ENCODE results near the gene EED. TPM values are rescaled to one million over a fixed set of nuclear protein-coding genes. Genes with fewer than 3 reads are reported as not detected.
"Not testable (repeated sequence)": the region's sequence is repeated elsewhere in the genome, so short reads cannot be mapped to it uniquely, and the experiment has no call there.

EED gene
- total and polyA plus RNA-seq, 2 donors, result 13.8 to 49.7 TPM

GRCh38 chr11:86228269-86229038, 16.1 kb upstream of the EED start:
- Histone ChIP-seq H3K36me3 (ENCODE audit: insufficient read depth) (no peaks in the 10 kb centered on the region), H3K4me3 (ENCODE audit: low read depth, low read length) (no peak overlapping the region), H3K4me1 (ENCODE audit: insufficient read depth) (no peaks in the 10 kb centered on the region), H3K27ac (ENCODE audit: low read depth) (no peak overlapping the region)
- DNase-seq (ENCODE audit: extremely low spot score), result no peak
- 89% methylated on average over 3 of the region's 3 CpGs for WGBS

GRCh38 chr11:86229039-86229330, 15.6 kb upstream of the EED start:
- not testable (repeated sequence) for H3K36me3 ChIP-seq (ENCODE audit: insufficient read depth); H3K4me1 ChIP-seq (ENCODE audit: insufficient read depth); H3K27ac ChIP-seq (ENCODE audit: low read depth); DNase-seq (ENCODE audit: extremely low spot score); H3K4me3 ChIP-seq (ENCODE audit: low read depth, low read length)
- 94% methylated on average over 3 of the region's 3 CpGs for WGBS

DNA sequence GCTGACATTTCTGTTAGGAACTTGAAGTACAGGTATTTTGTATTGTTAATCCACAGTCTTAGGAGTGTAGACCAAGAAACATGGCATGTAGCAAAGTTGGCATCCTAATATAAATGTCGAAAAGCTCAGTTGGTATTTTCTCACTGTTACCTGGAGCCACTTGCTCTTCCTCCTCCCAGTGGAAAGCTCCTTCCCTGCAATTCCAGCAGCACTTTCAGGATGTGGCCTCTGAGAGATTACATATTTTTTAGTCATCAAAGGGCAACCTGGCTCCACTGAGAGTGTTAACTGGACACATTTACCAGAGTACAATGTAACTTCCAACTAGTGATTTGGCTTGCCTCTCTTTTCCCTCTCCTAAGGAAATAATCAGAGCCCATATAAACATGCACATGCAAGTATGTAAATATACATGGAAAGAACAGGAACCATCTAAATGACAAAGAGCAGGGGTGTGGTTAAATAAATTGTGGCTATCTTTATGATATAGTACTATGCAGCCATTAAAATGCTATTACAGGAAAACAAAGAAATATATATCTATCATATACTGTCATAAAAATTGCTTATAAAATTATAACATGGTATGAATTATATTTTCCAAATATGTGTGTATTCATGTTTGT, 14.3 kb upstream of the EED start:
- Histone ChIP-seq H3K36me3 (ENCODE audit: insufficient read depth) (no peaks in the 10 kb centered on the region), H3K27ac (ENCODE audit: low read depth) (no peak overlapping the region), H3K4me1 (ENCODE audit: insufficient read depth) (no peaks in the 10 kb centered on the region), H3K4me3 (ENCODE audit: low read depth, low read length) (no peak overlapping the region)
- WGBS, result 91% methylated on average over 1 of the region's 1 CpG
- no peak for DNase-seq (ENCODE audit: extremely low spot score)

- no peak overlapping the region for H3K4me3 ChIP-seq (ENCODE audit: low read depth, low read length)
- DNase-seq (ENCODE audit: extremely low spot score), result no peak
- H3K27ac ChIP-seq (ENCODE audit: low read depth), result no peak overlapping the region
- H3K4me1 ChIP-seq (ENCODE audit: insufficient read depth), result no peaks in the 10 kb centered on the region
- H3K36me3 ChIP-seq (ENCODE audit: insufficient read depth), result no peaks in the 10 kb centered on the region
Observed at GRCh38 chr11:86230921-86231434, 13.6 kb upstream of the EED start.

- no peak for DNase-seq (ENCODE audit: extremely low spot score)
- no peaks in the 10 kb centered on the region for H3K36me3 ChIP-seq (ENCODE audit: insufficient read depth)
- no peak overlapping the region for H3K27ac ChIP-seq (ENCODE audit: low read depth)
- no peaks in the 10 kb centered on the region for H3K4me1 ChIP-seq (ENCODE audit: insufficient read depth)
- H3K4me3 ChIP-seq (ENCODE audit: low read depth, low read length), result no peak overlapping the region
Observed at GRCh38 chr11:86232556-86232955, 12.0 kb upstream of the EED start.

- Histone ChIP-seq H3K4me3 (ENCODE audit: low read depth, low read length) (no peak overlapping the region), H3K36me3 (ENCODE audit: insufficient read depth) (no peaks in the 10 kb centered on the region), H3K27ac (ENCODE audit: low read depth) (no peak overlapping the region), H3K4me1 (ENCODE audit: insufficient read depth) (no peaks in the 10 kb centered on the region)
- WGBS, result 36% methylated on average over 2 of the region's 2 CpGs
- no peak for DNase-seq (ENCODE audit: extremely low spot score)
Observed at GRCh38 chr11:86234831-86235461, 9.6 kb upstream of the EED start.

DNA sequence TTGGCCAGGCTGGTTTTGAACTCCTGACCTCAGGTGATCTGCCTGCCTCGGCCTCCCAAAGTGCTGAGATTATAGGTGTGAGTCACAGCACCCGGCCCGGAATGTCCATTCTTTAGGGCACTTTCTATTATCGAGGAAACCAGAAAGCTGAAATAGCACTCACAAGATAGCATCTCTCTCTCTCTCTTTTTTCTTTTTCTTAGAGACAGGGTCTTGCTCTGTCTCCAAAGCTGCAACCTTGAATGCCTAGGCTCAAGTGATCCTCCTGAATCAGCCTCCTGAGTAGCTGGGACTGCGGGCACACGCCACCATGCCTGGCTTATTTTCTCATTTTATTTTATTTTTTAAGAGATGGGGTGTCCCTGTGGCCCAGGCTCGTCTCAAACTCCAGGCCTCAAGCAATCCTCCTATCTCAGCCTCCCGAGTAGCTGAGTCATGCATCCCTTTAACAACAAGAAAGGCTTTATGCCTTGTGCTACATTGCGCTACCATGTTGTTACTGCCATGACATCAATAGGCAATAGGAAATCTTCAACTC, 7.2 kb upstream of the EED start:
- Histone ChIP-seq H3K4me1 (ENCODE audit: insufficient read depth) (no peaks in the 10 kb centered on the region), H3K4me3 (ENCODE audit: low read depth, low read length) (no peak overlapping the region), H3K36me3 (ENCODE audit: insufficient read depth) (no peaks in the 10 kb centered on the region), H3K27ac (ENCODE audit: low read depth) (no peak overlapping the region)
- no peak for DNase-seq (ENCODE audit: extremely low spot score)
- 92% methylated on average over 9 of the region's 9 CpGs for WGBS

GRCh38 chr11:86240164-86240563, 4.4 kb upstream of the EED start:
- 76% methylated on average over 4 of the region's 4 CpGs for WGBS
- no peak for DNase-seq (ENCODE audit: extremely low spot score)

GRCh38 chr11:86241956-86242535, 2.5 kb upstream of the EED start:
- Histone ChIP-seq H3K4me1 (ENCODE audit: insufficient read depth) (no peaks in the 10 kb centered on the region), H3K27ac (ENCODE audit: low read depth) (no peak overlapping the region), H3K36me3 (ENCODE audit: insufficient read depth) (no peaks in the 10 kb centered on the region), H3K4me3 (ENCODE audit: low read depth, low read length) (no peak overlapping the region)
- 88% methylated on average over 4 of the region's 4 CpGs for WGBS
- no peak for DNase-seq (ENCODE audit: extremely low spot score)

More at GRCh38 chr11:86240164-86240563, 4.4 kb upstream of the EED start:
- Histone ChIP-seq H3K27ac (ENCODE audit: low read depth) (no peak overlapping the region), H3K4me1 (ENCODE audit: insufficient read depth) (no peaks in the 10 kb centered on the region), H3K4me3 (ENCODE audit: low read depth, low read length) (no peak overlapping the region), H3K36me3 (ENCODE audit: insufficient read depth) (no peaks in the 10 kb centered on the region)

DNA sequence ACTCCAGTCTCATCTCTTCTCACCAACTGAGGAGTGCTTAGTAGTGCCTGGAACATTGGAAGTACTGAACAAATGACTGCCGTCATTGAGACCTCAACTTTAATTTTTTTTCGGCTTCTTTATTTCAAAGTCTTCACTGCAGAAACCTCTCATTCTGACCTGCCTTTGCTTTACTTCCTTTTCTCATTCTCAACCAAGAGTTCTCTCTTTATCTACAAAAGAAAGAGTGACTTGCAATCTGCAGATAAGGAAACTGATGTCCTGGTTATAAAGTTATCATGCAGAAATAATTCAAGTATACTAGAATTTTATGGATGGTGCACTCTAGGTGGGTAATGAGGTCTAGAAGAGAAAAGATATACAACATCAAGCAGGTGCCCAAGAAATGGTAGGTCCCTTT, 1.2 kb upstream of the EED start:
- 79% methylated on average over 2 of the region's 2 CpGs for WGBS
- Histone ChIP-seq H3K4me3 (ENCODE audit: low read depth, low read length) (no peak overlapping the region), H3K36me3 (ENCODE audit: insufficient read depth) (no peaks in the 10 kb centered on the region)

DNA sequence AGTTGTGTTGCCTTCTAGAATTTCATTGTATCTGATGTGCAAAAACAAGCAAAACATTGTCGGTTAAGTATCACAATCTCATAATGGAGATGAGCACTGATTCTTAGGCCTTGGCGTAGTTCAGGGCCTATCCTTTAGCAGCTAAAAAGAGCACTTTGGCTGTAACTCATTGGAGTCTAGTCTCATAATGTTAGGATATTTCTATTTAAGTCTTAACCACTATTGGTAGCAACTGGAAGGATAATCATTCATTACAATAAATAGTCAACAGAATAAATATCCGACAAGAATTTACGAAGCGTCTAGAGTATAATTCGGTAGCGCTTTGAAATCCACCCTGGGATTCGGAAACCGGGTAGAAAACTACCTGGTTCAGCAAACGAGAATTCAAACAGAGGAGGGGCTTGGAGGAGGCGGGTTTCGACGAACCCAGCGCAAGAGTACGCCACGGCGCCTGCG, 461 bp upstream of the EED start:
- peak; percentile 91 for DNase-seq (ENCODE audit: extremely low spot score)

More for the DNA sequence above, 1.2 kb upstream of the EED start:
- peaks cover 1% of the 10 kb centered on the region for H3K4me1 ChIP-seq (ENCODE audit: insufficient read depth)
- H3K27ac ChIP-seq (ENCODE audit: low read depth), result no peak overlapping the region
- no peak for DNase-seq (ENCODE audit: extremely low spot score)

DNA sequence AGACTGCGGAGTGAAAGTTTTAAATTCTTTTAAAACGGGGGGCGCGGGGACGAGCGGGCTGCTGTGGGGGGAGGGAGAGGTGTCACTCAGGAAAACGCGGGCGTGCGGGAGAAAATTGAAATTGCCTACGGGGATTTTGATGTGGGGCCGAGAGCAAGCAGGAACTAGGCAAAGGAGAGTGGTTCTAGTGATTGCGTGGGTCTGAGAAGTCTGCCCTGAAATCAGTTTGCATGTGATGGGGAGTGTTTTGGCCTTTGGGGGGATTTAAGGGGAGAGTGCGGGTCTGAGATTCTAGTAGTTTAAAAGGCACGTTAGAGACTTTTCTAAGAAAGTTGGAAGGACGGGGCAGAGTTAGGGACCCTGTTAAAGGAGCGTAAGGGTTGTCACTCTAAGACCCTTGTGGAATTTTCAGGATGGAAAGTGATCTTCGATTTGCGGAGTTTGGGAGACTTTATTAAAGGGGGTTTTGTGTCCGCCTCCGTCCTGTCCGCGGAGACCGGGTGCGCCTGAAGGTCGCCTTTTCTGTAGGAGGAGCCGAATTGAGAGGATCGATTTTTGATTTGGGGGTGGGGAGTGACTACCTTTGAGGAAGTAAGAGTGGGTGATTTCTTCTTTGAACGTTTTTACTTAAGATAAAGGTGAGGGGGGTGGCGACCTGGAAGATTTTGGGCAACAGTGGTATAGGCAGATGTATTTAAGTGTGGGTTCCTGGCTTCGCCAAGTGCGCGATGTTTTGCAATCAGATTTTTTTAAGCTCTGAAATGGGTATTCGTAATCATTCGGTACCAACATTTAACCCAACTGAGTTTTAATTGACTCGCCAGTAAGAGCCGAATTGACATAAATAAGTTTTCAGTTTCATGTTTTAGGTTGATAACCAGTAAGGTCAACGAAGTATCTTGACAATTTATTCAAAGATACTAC, 1.1 kb downstream of the EED start:
- peaks cover 1% of the 10 kb centered on the region for H3K4me1 ChIP-seq (ENCODE audit: insufficient read depth)
- WGBS, result 2% methylated on average over 38 of the region's 38 CpGs
- DNase-seq (ENCODE audit: extremely low spot score), result no peak
- no peak overlapping the region for H3K27ac ChIP-seq (ENCODE audit: low read depth)
- no peaks in the 10 kb centered on the region for H3K36me3 ChIP-seq (ENCODE audit: insufficient read depth)
- H3K4me3 ChIP-seq (ENCODE audit: low read depth, low read length), result peak overlapping the region; percentile 88

More for the DNA sequence above, 461 bp upstream of the EED start:
- H3K4me3 ChIP-seq (ENCODE audit: low read depth, low read length), result peak overlapping the region; percentile 88
- no peaks in the 10 kb centered on the region for H3K36me3 ChIP-seq (ENCODE audit: insufficient read depth)
- 2% methylated on average over 18 of the region's 18 CpGs for WGBS
- H3K27ac ChIP-seq (ENCODE audit: low read depth), result peak overlapping the region; percentile 94
- peaks cover 1% of the 10 kb centered on the region for H3K4me1 ChIP-seq (ENCODE audit: insufficient read depth)

DNA sequence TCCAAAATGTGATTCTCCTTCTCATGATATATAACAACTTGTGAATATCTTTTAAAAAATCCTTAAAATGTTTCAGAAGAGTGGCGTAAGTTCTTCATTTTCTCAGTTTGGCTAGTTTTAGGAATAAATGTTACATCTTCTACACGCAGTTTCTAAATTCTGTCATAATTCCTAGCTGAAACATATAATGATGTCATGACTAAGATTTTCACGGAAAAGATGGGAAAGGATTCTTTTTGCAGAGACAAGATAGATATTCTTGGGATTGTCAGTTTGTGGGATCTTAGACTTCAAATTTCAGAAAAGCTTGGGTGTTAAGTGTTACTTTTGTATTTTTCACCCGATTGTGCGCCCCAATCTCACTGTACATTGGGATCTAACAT, 1.7 kb downstream of the EED start:
- no peak for DNase-seq (ENCODE audit: extremely low spot score)
- peak overlapping the region; percentile 88 for H3K4me3 ChIP-seq (ENCODE audit: low read depth, low read length)
- H3K36me3 ChIP-seq (ENCODE audit: insufficient read depth), result no peaks in the 10 kb centered on the region
- no peak overlapping the region for H3K27ac ChIP-seq (ENCODE audit: low read depth)
- 63% methylated on average over 5 of the region's 5 CpGs for WGBS
- peaks cover 1% of the 10 kb centered on the region for H3K4me1 ChIP-seq (ENCODE audit: insufficient read depth)
